ENCODE measurements around the gene NHP2. TPM values are rescaled to one million over a fixed set of nuclear protein-coding genes. Genes with fewer than 3 reads are reported as not detected.

The NHP2 gene
- polyA plus RNA-seq, 3 donors: 68.9 to 139 (median 108) TPM

DNA sequence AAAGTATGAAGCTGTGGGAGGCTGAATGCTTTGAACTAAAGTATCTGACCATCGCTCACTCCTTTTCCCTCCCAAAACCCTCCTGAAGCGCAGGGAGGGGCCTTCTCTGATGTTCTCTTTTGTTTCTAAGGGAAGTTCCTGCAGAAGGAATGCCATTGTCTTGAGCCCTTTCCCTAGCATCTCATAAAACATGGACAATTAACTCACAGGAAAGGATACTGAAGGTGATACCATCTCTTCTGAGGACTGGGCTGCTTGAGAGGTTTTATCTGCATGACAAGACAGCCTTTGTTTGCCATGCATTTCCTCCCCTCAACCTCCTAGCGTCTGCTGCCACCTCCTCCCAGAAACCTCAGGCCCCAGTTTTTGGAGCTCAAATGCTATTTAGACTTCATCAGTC is 27.1 kb downstream of the NHP2 start:
- Histone ChIP-seq H3K9ac (ENCODE audit: insufficient read depth, low read length, poor library complexity, severe bottlenecking) (no peak overlapping the region), H2AFZ (ENCODE audit: insufficient read depth, low read depth, low read length, poor library complexity, severe bottlenecking) (no peak overlapping the region), H4K20me1 (ENCODE audit: insufficient read depth, low read length) (no peaks in the 10 kb centered on the region), H3K4me3 (replicated peaks in 1 of 3; ENCODE audit: low read depth in 2 of 3, low read length in 3 of 3) (no peak overlapping the region), H3K9me3 (replicated peaks in 1 of 2; ENCODE audit: control insufficient read depth in 1 of 2, insufficient read depth in 1 of 2, low read length in 2 of 2) (no peaks in the 10 kb centered on the region), H3K36me3 (replicated peaks in 1 of 2; ENCODE audit: control insufficient read depth in 1 of 2, insufficient read depth in 2 of 2, low read length in 2 of 2) (no peaks in the 10 kb centered on the region), H3K27me3 (ENCODE audit: control insufficient read depth in 2 of 2, insufficient read depth in 2 of 2, low read length in 2 of 2) (peaks cover 0 to 9% of the 10 kb centered on the region in 2 donors), H3K4me1 (ENCODE audit: control insufficient read depth in 1 of 2, insufficient read depth in 2 of 2, low read length in 2 of 2) (peaks cover 11 to 13% of the 10 kb centered on the region in 2 donors), H3K4me2 (replicated peaks; ENCODE audit: extremely low read depth, low read length, poor library complexity, severe bottlenecking) (no peak overlapping the region), H3K27ac (ENCODE audit: low read depth in 1 of 2, low read length in 2 of 2) (no peak overlapping the region), H3K79me2 (ENCODE audit: insufficient read depth, low read length) (no peaks in the 10 kb centered on the region)
- intact Hi-C loops (cut with micrococcal nuclease): no loop called here
- 100% methylated on average over 1 of the region's 3 CpGs for WGBS (ENCODE audit: insufficient coverage)
- peaks cover 0 to 5% (median 0%) of the 10 kb centered on the region in 7 donors for H3K9me3 Mint-ChIP-seq
- H3K4me3 Mint-ChIP-seq: no peak overlapping the region
- H3K4me1 Mint-ChIP-seq: peaks cover 13% of the 10 kb centered on the region
- H3K27me3 Mint-ChIP-seq (ENCODE audit: low read depth in 3 of 3): peaks cover 9 to 38% (median 18%) of the 10 kb centered on the region in 3 donors
- no peak for DNase-seq
- H3K36me3 Mint-ChIP-seq: no peaks in the 10 kb centered on the region
- H3K27ac Mint-ChIP-seq: no peak overlapping the region
- TF ChIP-seq CTCF (IDR thresholded peaks at IDR 0.05): no peak

DNA sequence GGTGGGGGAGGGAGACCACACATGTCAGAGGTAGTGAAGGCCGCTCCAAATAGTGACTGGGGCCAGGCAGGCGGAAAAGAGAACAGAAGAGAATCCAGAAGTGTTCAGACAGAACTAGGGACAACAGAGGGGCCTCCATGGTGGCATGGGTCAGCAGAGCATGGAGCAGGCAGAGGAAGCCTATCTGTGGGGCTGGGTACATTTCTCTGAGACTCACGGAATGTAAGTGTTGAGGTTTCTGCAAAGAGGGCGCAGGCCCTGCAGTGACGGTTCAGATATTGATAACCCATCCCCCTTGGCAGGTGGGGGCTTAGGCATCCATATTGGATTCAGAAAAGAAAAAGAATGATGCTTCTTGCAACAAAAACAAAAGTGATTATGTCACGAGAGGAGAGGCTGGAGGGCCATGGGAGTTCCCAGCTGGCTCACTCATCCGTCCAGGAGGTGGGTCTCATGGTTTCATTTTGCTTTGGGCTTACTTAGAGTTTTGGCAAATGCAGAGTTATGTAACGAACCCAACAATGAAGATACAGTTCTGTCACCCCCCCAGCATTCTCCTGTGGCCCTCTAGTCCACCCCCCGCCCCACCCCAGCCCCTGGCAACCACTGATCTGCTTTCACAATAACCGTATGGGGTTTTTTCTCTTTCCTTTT is 28.3 kb downstream of the NHP2 start:
- H3K4me2 ChIP-seq (replicated peaks; ENCODE audit: extremely low read depth, low read length, poor library complexity, severe bottlenecking): no peak overlapping the region
- H3K27ac ChIP-seq (ENCODE audit: low read depth in 1 of 2, low read length in 2 of 2): no peak overlapping the region
- no peaks in the 10 kb centered on the region for H3K9me3 ChIP-seq (replicated peaks in 1 of 2; ENCODE audit: control insufficient read depth in 1 of 2, insufficient read depth in 1 of 2, low read length in 2 of 2)
- peaks cover 0 to 4% (median 0%) of the 10 kb centered on the region in 7 donors for H3K9me3 Mint-ChIP-seq
- no peak overlapping the region for H3K9ac ChIP-seq (ENCODE audit: insufficient read depth, low read length, poor library complexity, severe bottlenecking)
- H3K4me3 ChIP-seq (replicated peaks in 1 of 3; ENCODE audit: low read depth in 2 of 3, low read length in 3 of 3): no peak overlapping the region
- H4K20me1 ChIP-seq (ENCODE audit: insufficient read depth, low read length): no peaks in the 10 kb centered on the region
- H2AFZ ChIP-seq (ENCODE audit: insufficient read depth, low read depth, low read length, poor library complexity, severe bottlenecking): no peak overlapping the region
- no peaks in the 10 kb centered on the region for H3K79me2 ChIP-seq (ENCODE audit: insufficient read depth, low read length)
- H3K36me3 Mint-ChIP-seq: no peaks in the 10 kb centered on the region
- H3K4me3 Mint-ChIP-seq: no peak overlapping the region
- H3K27me3 Mint-ChIP-seq (ENCODE audit: low read depth in 3 of 3): peaks cover 18 to 47% (median 25%) of the 10 kb centered on the region in 3 donors
- H3K27me3 ChIP-seq (ENCODE audit: control insufficient read depth in 2 of 2, insufficient read depth in 2 of 2, low read length in 2 of 2): peaks cover 0 to 20% of the 10 kb centered on the region in 2 donors
- H3K27ac Mint-ChIP-seq: no peak overlapping the region
- H3K36me3 ChIP-seq (replicated peaks in 1 of 2; ENCODE audit: control insufficient read depth in 1 of 2, insufficient read depth in 2 of 2, low read length in 2 of 2): no peaks in the 10 kb centered on the region
- intact Hi-C loops (cut with micrococcal nuclease): no loop called here
- H3K4me1 ChIP-seq (ENCODE audit: control insufficient read depth in 1 of 2, insufficient read depth in 2 of 2, low read length in 2 of 2): peaks cover 6% of the 10 kb centered on the region in 2 donors
- TF ChIP-seq CTCF (IDR thresholded peaks at IDR 0.05): no peak
- peaks cover 14% of the 10 kb centered on the region for H3K4me1 Mint-ChIP-seq
- 72% methylated on average over 6 of the region's 10 CpGs for WGBS (ENCODE audit: insufficient coverage)
- DNase-seq: peak in 1 of 3 donors; percentile 27

Data from CD14-positive monocyte (primary cell).